Left cardiac atrium (tissue), 4 donors: ENCODE data around the gene ABLIM1. TPM values are rescaled to one million over a fixed set of nuclear protein-coding genes. Genes with fewer than 3 reads are reported as not detected.

Experiments
- ATAC-seq, 2 donors: fragments of 200-7000 bp; cut with Tn5 transposase; one replicate each; pipeline ENCODE4 v1.9.1; 2020; ENCODE audit warnings: mild to moderate bottlenecking in 2 of 2, moderate library complexity in 2 of 2
- DNase-seq: peaks from one replicate; pipeline ENCODE4 v3.0.0-alpha.2; 2020
- intact Hi-C, 2 donors: fragments of 100-400 bp; cut with DNase I; formaldehyde crosslinking; loops; one replicate each; pipeline versions ENCODE4 v1.14.1 to v1.15.1; 2022 to 2023
- total RNA-seq, 2 donors: library from RNA; stranded (reverse); fragmentation: NEBNext Ultra II Directional; extraction: Animal tissue kit (Norgen Biotek cat#: 25700); gene quantifications; one replicate each; pipeline ENCODE4 v1.2.1, GENCODE V29; 2021
- donor health status: DM: no; HTN: yes; CAD: no.
- donor health status: DM: no; HTN: yes; CAD: no; lungs with severe emphysema.
- donor health status: DM: yes; HTN: yes; CAD: no.
- donor health status: Dilated cardiomyopathy.

ABLIM1 gene
- total RNA-seq, 2 donors from 2014 or later, result 292 to 305 TPM

DNA sequence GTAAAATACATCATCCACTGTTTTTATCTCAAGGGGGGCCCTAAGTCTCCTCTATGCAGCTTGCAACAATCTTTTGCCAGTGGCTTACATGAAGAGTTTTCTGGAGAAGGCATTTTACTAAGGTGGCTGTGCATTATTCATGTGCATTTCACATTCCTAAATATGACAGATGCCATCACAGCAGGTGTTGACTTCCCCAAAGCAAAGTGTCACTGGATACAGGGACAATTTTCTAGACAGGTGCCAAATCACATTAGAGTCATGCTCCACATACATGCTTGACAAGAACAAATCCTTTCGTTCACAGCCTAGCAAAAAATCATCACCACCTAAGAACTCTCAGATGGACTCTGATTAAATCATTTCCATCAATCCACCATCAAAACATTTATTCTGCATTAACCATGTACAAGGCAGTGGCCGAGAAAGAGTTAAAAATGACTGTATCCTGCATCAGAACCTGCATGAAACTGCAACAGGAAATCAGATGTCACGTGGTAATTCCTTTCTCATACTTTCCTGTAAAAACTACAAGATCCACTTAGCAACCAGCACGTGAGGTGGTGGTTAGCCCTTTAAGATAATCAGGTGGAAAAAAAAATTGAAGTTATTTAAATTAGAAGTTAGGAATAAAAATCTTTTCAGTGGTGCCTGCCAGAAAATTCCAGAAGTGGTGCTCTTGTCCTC is 165.6 kb downstream of the ABLIM1 start:
- DNase-seq (no peak), ATAC-seq (no peak)
- intact Hi-C loops, result no loop called here

DNA sequence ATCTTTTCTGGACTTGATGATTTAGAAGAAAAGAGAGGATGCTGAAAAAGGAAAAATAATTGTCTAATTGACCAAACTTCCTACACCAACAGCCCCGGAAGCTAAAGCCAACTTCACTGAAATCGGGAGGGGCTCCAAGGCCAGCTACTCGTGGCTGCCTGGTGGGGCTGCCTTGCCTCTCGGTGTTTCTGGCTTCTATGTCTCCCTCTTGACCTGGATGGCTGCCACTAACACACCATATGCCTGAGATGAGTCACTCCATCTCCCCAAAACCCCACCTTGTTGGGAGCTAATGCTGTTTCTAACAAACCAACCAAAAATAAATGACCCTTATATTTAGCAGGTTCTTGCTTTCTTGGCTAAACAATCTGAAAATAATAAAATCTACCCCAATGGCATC is 166.1 kb downstream of the ABLIM1 start:
- intact Hi-C loops, result no loop called here
- ATAC-seq (peak in 1 of 2 donors; percentile 67), DNase-seq (peak; percentile 43)

DNA sequence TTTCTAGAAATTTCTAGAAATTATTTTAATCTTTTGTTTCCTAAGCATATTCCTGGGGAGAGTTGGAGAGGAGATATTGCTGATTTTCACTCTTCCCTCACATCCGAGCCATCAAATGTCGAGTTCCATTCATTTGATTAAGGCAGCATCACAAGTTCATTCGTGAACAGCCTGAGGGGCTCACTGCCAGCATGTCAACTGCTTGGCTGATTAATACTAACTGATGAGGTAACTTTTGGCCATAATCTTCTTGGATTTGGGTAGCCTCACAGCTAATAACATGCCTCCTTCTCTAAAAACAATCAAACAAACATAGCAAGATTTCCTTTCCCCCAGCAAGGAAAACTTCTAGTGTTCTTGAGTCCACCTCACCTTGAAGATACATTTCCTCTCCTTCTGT is 166.7 kb downstream of the ABLIM1 start:
- peak in 1 of 2 donors; percentile 64 for ATAC-seq
- intact Hi-C loops, result no loop called here
- DNase-seq, result peak; percentile 54

DNA sequence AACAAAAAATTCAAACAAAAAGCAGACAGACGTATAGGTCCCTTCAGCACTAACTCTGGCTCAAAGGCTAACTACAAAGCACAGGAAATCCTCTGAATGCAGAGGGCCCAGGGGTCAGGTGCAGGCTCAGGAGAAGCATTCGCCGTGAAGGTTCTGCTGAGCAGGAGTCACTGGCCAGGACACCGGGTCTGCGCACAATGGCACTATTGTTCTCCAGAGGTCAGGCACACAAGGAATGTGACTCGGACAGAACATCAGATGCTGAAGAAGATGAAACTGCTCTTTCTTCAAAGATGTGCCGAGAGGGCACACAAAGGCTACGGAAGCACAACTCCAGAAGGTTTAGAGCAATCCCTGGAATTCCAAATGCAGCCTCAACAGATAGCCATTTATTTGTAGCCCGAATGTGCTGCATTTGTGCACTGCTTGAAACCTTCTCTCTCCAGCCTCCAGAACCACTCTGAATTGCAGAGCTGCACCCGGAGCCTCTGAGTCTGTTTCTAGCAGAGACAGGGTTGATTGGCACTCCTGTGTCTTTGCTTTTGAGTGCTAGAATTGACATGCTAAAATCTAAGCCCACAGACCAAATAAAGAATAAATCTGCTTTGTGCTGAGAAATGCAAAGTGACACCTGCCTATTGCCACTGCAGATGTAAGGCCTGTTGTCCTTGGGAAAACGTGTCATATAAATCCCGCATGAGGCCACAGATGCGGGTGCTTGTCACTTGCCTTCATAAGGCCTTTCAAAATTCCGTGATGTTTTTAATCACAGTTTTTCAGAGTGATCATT is 168.4 kb downstream of the ABLIM1 start:
- ATAC-seq (peak in 1 of 2 donors; percentile 29), DNase-seq (no peak)
- intact Hi-C loops, result no loop called here

DNA sequence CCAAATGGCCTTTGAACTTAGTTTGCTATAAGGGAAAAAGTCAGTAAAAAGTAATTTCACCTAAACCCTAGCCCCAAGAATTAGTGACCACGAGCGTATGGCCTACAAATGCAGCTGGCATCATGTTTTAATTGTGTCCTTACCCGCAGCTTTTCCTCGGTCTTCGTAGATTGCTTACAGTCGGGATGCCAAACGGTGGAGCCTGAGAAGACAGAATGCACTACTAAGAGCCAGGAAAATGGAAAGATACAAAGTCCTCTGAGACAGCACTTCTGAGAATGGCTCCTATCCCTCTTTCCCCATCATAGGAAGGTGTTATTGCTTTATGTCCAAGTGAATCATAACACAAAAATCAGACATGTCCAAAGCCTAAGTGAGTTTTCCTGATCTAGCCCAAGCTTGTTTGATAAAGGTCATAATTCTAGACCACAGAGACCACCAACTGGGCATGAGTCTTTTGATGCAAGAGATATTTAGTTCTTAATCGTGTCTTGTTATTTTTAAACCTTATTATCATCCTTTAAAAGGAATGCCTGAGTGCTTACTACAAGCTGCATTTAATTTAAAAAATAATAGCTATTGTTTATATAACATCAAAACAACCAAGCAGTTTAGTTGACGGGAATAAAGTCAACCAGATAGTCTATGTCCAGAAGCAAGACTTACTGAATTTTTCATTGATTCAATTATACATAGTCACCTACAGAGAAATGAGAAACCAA is 170.1 kb downstream of the ABLIM1 start:
- intact Hi-C loops, result no loop called here
- ATAC-seq, result no peak
- no peak for DNase-seq

DNA sequence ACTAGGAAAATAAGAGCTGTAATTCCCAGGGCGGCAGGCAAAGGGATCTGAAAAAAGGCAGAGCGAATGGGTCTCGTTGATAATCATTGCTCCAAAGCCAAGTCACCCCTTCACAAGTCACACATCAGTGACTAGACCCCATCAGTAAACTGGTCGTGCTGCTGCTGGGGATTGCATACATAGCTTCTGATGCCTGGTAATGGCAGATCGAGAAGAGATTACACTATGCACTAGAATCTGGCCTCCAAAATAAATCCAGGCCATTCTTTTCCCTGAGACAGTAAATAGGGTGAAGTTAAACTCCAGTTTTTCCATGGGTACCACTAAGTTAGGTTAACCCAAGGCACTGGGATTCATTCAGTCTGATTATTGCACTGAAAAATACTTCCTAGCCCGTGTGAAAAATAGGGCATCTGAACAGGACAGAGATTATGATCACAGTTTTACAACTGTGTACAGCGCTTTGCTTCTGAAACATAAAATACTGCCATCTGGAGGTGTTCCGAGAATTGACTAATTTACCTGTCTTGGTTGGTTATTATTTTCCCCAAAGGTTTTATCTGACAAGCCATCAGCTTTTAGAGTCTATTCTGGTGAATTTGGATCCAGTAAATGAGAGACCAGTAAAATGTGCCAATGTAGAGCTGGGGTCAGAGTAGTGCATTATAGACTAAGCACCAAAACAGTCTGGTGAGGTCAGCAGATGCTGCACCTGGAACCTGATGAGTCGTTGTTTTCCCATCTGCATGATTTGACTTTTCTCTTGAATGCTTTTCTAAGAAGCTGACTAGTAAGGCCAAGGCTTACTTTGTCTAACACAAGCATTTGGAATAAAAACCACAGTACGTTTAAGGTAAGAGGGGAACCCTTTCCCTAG is 170.9 kb downstream of the ABLIM1 start:
- ATAC-seq (no peak), DNase-seq (no peak)
- intact Hi-C loops, result no loop called here

DNA sequence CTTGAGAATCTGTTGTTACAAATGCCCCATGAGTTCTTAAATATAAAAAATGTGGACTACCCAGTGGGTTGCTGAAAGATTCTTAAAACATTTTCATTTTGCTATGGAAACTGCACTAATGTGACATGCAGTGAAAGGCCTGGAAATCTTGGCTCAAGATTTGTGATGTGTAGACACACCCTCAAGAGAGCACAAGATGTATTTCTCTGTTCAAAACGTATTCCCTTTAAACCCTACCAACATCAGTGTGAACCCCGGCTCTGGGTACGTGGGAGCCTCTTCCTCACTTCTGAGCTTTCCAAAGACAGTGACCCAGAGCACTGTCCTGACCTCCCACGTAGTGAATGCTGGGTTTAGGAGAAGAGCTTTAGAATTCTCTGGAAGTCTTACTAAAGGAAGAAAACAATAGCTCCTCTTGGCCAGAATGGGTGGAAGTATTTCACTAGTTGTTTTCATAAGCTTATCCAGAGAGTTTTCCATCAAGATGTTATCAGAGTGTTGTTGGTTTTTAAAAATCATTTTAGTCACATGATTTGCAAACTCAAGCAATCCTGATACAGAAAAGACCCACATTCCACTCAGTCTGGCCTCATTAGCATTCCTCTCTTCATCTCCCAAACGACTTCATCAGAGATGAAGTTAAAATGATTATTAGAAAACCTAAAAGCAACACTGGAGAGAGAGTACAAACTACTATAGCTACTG is 172.2 kb downstream of the ABLIM1 start:
- intact Hi-C loops, result no loop called here
- DNase-seq (no peak), ATAC-seq (no peak)

DNA sequence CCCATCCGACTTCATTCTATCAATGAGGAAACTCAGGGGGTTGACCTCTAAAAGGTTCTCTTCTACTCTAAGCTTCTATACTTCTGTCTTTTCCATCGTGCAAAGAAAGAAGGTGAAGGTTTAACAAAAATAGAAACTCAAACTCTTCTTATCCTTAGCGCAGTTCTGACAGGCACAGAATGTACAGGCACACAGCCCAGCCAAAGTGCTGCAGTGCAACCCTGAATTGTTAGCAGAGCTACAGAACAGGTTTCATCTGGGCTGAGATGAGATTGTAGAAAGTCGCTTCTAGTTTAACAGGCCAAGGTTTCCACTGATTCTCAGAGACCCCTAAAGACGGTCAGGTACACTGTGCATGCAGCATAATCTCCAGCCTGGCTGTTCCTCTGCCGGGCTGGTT is 174.5 kb downstream of the ABLIM1 start:
- intact Hi-C loops, result loop anchor here in 1 of 2 donors (5.0 kb wide), 1 partner anchor 39 kb away; no protein-coding TSS in a partner anchor
- ATAC-seq, result peak; percentile 40 to 42
- no peak for DNase-seq

DNA sequence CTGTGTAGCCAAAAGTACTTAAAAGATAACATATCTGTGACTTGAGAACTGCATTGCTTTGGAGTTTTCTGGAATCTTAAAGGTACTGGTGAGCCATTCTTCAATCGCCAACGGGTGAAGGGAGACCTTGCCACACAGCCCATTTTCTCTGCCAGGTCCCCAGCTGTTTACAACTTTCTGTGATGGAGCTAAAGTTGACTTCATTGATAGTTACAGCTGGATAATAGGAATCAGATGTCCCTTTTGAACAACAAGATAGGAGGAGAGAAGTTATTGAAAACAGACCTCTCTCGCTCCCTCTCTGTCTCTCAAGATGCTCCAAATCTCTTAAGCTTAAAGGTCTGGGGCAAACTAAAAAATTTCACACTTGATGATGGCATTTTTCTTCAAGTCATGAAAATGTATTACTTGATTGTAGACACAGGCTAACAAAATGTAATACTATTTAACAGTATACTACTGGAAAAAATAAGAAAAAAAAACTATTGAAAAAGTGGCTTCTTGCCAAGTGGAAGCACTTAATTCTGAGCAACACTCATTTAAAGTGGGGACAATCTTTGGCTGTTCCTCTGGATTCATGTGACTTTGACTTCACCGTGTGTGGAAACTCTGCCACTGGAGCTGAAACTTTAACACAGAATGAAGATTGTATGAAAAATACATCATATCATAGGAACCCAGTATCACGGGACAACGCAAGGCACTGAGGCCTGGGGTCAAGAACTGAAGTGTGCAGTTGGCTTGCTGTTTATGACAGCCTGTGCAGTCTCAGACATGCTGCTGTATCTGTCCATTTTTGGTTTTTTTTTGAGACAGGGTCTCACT is 175.4 kb downstream of the ABLIM1 start:
- intact Hi-C loops, result loop anchor here in 1 of 2 donors (5.0 kb wide), 1 partner anchor 40 kb away; no protein-coding TSS in a partner anchor
- no peak for DNase-seq
- peak; percentile 25 to 42 for ATAC-seq

DNA sequence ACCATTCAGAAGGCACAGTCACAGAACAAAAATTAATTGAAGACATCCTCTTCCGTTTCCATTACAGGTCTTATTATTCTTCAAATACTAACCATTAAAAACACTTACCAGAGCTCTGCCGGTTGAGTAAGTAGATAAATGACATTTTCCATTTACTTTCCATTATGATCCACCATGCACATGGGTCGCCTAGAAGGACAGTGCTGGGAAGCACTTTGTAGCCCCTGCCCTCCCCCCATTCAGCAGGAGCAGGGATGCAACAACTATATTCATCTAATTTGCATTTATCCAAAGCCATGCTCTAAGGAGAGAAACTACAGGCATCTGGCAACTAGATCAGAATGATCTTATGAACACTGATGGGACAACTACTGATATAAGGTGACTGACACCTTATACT is 177.0 kb downstream of the ABLIM1 start:
- DNase-seq (no peak), ATAC-seq (no peak)
- intact Hi-C loops, result loop anchor here in 1 of 2 donors (5.0 kb wide), 1 partner anchor 41 kb away; no protein-coding TSS in a partner anchor

DNA sequence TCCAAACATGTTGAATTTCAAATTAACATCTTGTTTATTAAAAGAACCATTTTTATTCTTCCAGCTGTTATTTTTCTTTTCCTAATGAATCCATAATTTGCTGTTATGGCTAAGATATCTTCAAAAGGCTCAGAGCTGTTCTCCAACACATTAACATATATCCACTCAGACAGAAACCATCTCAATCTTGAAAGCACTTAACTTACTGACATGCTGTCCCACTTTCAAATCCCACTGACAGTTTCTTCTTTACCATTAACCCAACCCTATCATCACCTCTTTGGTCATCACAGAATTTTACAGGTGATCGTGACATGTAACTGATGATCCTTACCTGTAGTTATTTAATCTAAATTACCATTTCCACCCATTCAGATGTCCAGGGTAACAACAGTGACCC is 178.2 kb downstream of the ABLIM1 start:
- ATAC-seq, result no peak
- intact Hi-C loops, result loop anchor here (5.0 to 10.0 kb wide), 3 partner anchors 42 to 217 kb away; no protein-coding TSS in a partner anchor

DNA sequence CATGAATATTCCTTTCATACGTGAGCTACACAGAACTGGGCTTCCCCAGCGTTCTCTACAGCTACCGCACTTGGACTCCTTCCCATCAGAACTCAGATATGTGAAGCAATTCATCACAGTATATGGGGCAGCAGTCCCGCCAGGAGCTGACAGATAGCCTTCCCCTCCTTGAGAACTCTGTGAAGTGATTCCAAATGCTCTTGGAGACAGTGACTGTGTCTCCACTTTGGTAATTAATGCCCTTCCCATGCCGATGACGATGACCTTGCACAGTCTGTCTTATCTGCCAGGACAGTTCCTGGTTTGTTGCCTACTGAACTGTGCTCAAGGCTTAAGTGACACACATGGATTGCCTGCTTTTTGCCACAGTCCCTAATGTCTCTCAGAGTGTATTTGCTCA is 178.8 kb downstream of the ABLIM1 start:
- peak; percentile 77 for ATAC-seq
- intact Hi-C loops, result loop anchor here (5.0 to 10.0 kb wide), 2 partner anchors 215 to 218 kb away; no protein-coding TSS in a partner anchor
- DNase-seq, result peak; percentile 59

More for the DNA sequence above, 178.2 kb downstream of the ABLIM1 start:
- no peak for DNase-seq

DNA sequence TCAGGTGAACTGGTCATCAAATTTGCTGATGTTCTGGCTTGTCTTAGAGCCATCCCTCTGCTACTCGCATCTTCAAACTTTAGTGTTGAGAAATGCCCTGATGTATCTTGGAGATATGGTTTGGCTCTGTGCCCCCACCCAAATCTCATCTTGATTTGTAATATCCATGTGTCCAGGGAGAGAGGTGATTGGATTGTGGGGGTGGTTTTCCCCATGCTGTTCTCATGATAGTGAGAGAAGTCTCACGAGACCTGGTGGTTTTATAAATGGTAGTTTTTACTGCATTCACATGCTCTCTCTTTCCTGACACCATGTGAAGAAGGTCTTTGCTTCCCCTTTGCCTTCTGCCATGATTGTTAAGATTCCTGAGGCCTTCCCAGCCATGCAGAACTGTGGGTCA is 179.8 kb downstream of the ABLIM1 start:
- DNase-seq, result no peak
- ATAC-seq, result no peak
- intact Hi-C loops, result loop anchor here (5.0 to 10.0 kb wide), 2 partner anchors 217 to 219 kb away; no protein-coding TSS in a partner anchor

DNA sequence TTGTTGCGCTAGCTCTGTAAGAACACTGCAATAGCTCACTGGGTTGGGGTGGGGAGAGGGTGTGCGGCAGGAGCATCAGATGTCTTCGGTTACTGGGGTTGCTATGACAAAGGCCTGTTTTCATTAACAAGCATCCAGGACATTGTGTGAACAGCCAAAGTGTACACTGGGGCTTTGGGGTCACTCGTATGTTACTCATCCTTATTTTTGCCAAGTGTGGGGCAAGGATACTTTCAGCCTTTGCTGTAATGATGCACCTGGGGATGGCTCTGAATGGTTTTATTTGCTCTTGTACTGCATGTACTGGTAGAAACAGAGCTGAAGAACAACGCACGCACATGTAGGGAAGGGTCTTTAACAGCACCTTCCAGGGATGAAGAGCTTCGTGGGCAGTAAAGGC is 180.8 kb downstream of the ABLIM1 start:
- intact Hi-C loops, result loop anchor here (5.0 to 10.0 kb wide), 2 partner anchors 218 to 220 kb away; no protein-coding TSS in a partner anchor
- DNase-seq (peak; percentile 34), ATAC-seq (peak; percentile 19 to 53)

DNA sequence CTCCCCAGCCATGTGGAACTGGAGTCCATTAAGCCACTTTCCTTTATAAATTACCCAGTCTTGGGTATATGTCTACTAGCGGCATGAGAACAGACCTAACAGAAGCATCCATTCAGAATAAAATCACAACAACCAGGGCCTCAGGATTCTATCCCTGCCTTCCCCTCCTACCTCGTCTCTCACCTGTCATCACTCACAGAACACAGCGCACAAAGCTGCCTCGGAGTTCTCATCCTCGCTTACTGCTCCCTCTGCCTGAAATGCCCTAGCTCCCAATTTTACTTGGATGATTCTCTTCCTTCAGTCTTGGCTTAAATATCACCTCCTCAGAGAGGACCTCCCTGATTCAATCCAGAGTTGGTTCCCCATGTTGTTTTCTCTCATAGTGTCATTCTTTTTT is 183.1 kb downstream of the ABLIM1 start:
- intact Hi-C loops, result loop anchor here (5.0 to 10.0 kb wide), 4 partner anchors 72 to 307 kb away; no protein-coding TSS in a partner anchor
- peak in 1 of 2 donors; percentile 12 for ATAC-seq
- no peak for DNase-seq

DNA sequence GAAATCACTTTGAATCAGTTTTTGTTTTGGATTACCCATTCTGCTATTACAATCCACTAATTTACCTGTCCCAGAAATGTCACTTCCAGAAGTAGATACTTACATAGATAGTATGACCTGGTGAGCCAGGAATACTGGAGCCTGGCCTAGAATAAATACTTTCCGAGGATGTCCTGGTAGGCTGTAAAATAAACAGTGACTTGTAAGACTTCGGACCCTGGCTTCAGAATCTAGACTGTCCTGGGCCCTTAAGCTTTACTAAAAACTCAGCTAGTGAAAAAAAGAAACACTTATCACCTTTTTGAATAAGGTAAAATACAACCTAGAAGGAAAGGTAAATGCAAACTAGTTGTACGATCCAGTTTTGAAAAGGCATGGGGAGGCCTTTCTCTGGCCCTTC is 184.3 kb downstream of the ABLIM1 start:
- intact Hi-C loops, result loop anchor here (2.0 to 10.0 kb wide), 4 partner anchors 73 to 309 kb away; no protein-coding TSS in a partner anchor
- ATAC-seq, result no peak
- no peak for DNase-seq

DNA sequence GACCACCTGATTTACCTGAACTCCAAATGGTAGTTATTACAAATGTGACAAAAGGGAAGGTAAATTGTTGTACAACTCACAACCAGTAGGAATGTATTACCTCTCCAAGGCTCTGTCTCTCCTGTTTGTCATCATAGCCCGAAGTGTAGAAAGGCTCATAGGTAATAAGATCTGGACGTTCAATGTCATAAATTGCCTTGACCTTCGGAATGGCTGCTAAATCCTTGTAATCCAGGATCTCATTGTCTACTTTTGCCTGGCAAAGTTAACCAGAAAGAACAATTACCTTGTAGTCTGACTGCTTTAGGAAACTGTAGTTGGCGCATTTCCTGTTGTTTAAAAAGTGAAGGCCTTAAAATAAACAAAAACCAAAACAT is 185.2 kb downstream of the ABLIM1 start:
- ATAC-seq (no peak), DNase-seq (no peak)
- intact Hi-C loops, result loop anchor here (2.0 to 10.0 kb wide), 4 partner anchors 74 to 309 kb away; no protein-coding TSS in a partner anchor
